ENCODE measurements around the gene FRAS1. TPM values are rescaled to one million over a fixed set of nuclear protein-coding genes. Genes with fewer than 3 reads are reported as not detected.

The FRAS1 gene
- total RNA-seq, 2 donors from 2014 or later = 6.4 to 11.0 TPM

DNA sequence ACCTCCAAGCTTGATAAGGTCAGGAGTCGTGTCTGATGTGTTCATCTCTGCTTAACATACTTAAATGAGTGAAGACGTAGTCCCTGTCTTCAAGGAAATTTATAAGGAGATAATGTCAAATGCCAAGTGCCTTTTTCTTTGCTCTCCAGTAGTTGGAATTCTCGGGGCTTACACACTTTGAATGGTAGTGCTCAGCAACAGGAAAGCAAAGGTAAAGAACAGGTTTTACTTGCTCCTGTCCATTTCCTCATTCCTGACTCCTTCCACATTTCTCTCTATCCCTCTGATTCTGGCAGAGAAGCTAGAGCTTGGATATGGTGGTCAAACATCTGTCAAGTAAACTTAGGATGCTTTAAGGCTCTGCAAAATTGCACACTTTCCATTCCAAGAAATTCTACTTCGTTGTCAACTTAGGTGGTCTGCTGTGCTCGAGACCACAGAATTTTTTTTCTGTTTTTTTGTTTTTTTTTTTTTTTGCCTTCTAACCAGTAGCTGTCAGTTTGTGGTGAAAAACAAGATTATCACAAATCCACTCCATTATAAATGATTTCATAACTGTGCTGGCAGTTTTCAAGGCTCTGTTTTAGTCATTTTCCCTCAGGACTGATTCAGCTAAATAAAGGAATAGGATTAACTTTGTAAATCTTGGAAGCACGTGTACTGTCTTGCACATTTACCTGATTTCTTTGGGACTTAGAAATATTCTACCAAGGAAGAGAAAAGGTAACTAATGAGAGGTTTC, 313.7 kb downstream of the FRAS1 start:
- TF ChIP-seq POLR2A (IDR thresholded peaks at IDR 0.05) (no peak), POLR2AphosphoS5 (IDR thresholded peaks at IDR 0.05) (peak; percentile 52)
- 36% methylated on average over 6 of the region's 6 CpGs for WGBS
- intact Hi-C loops (cut with DNase I) = no loop called here

DNA sequence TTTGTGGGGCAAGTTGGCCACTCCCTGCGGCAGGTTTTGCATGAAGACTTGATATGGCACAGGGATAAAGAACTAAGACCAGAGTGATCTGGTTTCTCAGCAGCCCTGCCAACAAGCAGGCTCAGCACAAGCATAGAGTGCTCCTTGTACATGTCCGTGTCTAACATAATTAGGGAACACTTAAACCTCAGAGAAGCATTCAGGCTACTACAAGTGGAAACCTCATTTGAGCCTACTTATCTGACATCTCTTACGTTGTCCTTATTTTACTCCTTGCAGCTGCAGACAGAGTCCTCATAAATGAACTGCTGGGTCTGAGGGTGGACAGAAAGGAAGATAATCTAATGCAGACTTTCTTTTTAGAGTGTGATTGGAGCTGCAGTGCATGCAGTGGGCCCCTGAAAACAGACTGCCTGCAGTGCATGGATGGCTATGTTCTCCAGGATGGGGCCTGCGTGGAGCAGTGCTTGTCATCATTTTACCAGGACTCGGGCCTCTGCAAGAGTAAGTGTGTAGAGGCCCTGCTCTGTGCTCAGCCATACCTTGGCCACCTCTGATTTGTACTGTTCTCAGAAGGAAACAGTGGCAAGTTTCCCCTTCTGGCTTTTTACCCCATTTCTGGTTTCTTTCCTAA, 315.3 kb downstream of the FRAS1 start:
- Histone ChIP-seq H3K9me3 (no peaks in the 10 kb centered on the region), H3K27me3 (replicated peaks; ENCODE audit: insufficient read depth) (no peaks in the 10 kb centered on the region), H3K4me3 (no peak overlapping the region), H3K27ac (no peak overlapping the region), H3K36me3 (no peaks in the 10 kb centered on the region), H3K4me1 (replicated peaks) (no peaks in the 10 kb centered on the region)
- DNase-seq (ENCODE audit: low spot score) = no peak
- intact Hi-C loops (cut with DNase I) = no loop called here
- WGBS = 87% methylated on average over 5 of the region's 5 CpGs
- TF ChIP-seq POLR2AphosphoS5 (IDR thresholded peaks at IDR 0.05) = no peak

More for the DNA sequence above, 313.7 kb downstream of the FRAS1 start:
- peak; percentile 25 for DNase-seq (ENCODE audit: low spot score)
- no peaks in the 10 kb centered on the region for H3K36me3 ChIP-seq
- H3K9me3 ChIP-seq = no peaks in the 10 kb centered on the region
- H3K4me3 ChIP-seq = no peak overlapping the region
- no peak overlapping the region for H3K27ac ChIP-seq
- H3K4me1 ChIP-seq (replicated peaks) = no peaks in the 10 kb centered on the region
- no peaks in the 10 kb centered on the region for H3K27me3 ChIP-seq (replicated peaks; ENCODE audit: insufficient read depth)

DNA sequence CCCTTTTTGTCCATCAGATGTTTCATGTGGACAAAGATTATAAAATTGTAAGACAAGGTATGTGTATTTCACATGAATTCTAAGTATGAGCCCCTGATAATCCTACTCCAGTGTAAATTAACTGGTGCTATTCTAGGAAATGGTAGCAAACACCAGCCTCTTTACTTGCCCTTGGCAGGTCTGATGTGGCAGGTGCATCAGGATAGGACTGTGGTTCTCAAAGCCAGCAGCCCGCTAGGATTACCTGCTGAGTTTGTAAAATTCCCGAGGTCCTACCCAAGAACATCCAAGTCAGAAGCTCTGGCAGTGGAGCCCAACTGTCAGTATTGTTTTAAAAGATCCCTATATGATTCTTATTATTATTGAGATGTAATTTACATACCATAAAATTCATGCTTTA, 320.4 kb downstream of the FRAS1 start:
- Histone ChIP-seq H3K27me3 (replicated peaks; ENCODE audit: insufficient read depth) (no peaks in the 10 kb centered on the region), H3K9me3 (no peaks in the 10 kb centered on the region), H3K36me3 (no peaks in the 10 kb centered on the region), H3K4me1 (replicated peaks) (no peaks in the 10 kb centered on the region), H3K4me3 (no peak overlapping the region), H3K27ac (no peak overlapping the region)
- no peak for DNase-seq (ENCODE audit: low spot score)
- intact Hi-C loops (cut with DNase I) = no loop called here
- 91% methylated on average over 2 of the region's 2 CpGs for WGBS
- TF ChIP-seq POLR2A (IDR thresholded peaks at IDR 0.05) (no peak), POLR2AphosphoS5 (IDR thresholded peaks at IDR 0.05) (no peak)

DNA sequence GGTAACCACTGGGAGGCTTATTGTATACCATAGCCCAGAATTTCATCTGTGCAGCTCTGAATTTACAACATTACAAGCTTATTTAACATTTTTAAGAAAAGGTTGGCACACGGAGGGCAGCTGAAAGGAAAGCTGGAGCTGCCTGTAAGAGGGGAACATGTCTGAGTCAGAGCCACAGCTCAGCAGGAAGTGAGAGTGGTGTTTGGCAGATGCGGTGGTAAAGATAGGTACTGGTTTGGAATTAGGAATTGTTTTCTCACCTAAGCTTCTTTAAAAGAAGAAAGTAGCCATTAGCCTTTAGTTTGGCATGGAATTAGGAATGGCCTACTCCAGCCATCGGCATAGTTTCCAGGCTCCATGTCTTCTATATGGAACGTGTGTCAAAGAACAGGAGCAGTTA, 321.9 kb downstream of the FRAS1 start:
- TF ChIP-seq POLR2A (IDR thresholded peaks at IDR 0.05) (no peak), POLR2AphosphoS5 (IDR thresholded peaks at IDR 0.05) (no peak)
- TF ChIP-seq, protein P1, sequence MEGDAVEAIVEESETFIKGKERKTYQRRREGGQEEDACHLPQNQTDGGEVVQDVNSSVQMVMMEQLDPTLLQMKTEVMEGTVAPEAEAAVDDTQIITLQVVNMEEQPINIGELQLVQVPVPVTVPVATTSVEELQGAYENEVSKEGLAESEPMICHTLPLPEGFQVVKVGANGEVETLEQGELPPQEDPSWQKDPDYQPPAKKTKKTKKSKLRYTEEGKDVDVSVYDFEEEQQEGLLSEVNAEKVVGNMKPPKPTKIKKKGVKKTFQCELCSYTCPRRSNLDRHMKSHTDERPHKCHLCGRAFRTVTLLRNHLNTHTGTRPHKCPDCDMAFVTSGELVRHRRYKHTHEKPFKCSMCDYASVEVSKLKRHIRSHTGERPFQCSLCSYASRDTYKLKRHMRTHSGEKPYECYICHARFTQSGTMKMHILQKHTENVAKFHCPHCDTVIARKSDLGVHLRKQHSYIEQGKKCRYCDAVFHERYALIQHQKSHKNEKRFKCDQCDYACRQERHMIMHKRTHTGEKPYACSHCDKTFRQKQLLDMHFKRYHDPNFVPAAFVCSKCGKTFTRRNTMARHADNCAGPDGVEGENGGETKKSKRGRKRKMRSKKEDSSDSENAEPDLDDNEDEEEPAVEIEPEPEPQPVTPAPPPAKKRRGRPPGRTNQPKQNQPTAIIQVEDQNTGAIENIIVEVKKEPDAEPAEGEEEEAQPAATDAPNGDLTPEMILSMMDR (IDR thresholded peaks at IDR 0.05) = no peak
- no peaks in the 10 kb centered on the region for H3K4me1 ChIP-seq (replicated peaks)
- H3K9me3 ChIP-seq = no peaks in the 10 kb centered on the region
- H3K27me3 ChIP-seq (replicated peaks; ENCODE audit: insufficient read depth) = no peaks in the 10 kb centered on the region
- no peaks in the 10 kb centered on the region for H3K36me3 ChIP-seq
- intact Hi-C loops (cut with DNase I) = no loop called here
- DNase-seq (ENCODE audit: low spot score) = no peak
- no peak overlapping the region for H3K27ac ChIP-seq
- WGBS = 85% methylated on average over 4 of the region's 4 CpGs
- no peak overlapping the region for H3K4me3 ChIP-seq

DNA sequence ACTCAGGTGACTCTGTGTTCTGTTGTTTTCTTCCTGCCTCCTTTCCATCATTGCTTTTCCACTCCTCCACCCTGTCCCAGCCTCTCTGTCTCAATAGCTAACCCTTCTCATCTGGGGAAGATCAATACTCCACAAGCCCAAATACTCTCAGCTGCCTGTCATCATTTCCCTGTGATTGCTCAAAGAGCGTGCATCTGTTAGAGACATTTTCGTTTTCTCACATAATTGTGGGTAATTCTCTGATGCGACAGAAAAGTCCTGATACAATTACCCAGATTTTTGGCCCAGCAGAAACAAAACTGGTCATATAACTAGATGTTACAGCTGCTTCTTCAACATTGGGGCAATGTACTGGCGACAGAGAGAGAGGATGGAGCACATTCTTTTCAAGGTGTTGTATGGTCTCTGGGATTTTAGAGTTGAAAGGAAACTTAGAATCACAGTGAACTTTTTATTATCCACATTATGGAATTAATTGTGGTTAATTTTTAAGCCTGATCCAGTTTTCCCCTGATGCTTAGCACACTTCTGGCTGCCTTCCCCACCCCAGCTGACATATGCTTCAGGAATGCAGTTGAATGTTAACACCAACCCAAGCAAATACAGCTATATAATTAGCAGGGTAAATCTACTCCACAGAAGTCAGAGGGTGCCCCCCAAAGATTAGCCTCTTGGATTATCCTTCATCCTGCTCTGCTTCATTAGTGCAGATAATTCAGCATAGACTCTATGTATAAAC, 323.0 kb downstream of the FRAS1 start:
- Histone ChIP-seq H3K9me3 (no peaks in the 10 kb centered on the region), H3K4me3 (no peak overlapping the region), H3K27me3 (replicated peaks; ENCODE audit: insufficient read depth) (no peaks in the 10 kb centered on the region), H3K36me3 (no peaks in the 10 kb centered on the region), H3K4me1 (replicated peaks) (no peaks in the 10 kb centered on the region), H3K27ac (no peak overlapping the region)
- no peak for DNase-seq (ENCODE audit: low spot score)
- intact Hi-C loops (cut with DNase I) = no loop called here
- WGBS = 85% methylated on average over 4 of the region's 4 CpGs
- TF ChIP-seq POLR2AphosphoS5 (IDR thresholded peaks at IDR 0.05) (no peak), POLR2A (IDR thresholded peaks at IDR 0.05) (no peak)
- TF ChIP-seq, protein P1 (IDR thresholded peaks at IDR 0.05) = no peak

DNA sequence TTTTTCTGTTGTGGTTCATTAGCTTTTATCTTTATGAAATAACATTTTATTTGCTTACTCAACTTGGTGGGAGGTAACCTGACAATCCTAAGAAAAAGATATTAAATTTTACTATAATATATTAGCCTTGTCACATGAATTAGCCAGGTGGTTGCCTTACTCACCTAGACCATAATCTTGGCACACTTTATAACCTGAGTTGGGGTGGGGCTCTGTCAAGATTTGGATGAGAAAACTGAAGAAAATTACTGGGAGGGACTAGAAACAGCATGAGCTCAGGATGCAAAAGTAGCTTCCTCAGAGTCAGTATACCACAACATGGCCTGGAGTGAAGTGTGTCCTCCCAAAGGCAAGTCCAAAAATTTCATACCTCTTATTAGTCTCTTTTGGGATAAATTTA, 329.6 kb downstream of the FRAS1 start:
- Histone ChIP-seq H3K4me3 (no peak overlapping the region), H3K9me3 (no peaks in the 10 kb centered on the region), H3K36me3 (no peaks in the 10 kb centered on the region), H3K27me3 (replicated peaks; ENCODE audit: insufficient read depth) (no peaks in the 10 kb centered on the region), H3K27ac (no peak overlapping the region), H3K4me1 (replicated peaks) (no peaks in the 10 kb centered on the region)
- intact Hi-C loops (cut with DNase I) = no loop called here
- TF ChIP-seq POLR2AphosphoS5 (IDR thresholded peaks at IDR 0.05) (no peak), POLR2A (IDR thresholded peaks at IDR 0.05) (no peak)
- TF ChIP-seq, protein P1 (IDR thresholded peaks at IDR 0.05) = no peak
- no peak for DNase-seq (ENCODE audit: low spot score)

Measured in prostate gland (tissue), 2 donors.